Activated B cell treated with CpG ODN at 0.5 μM for 24 hours (primary cell): ENCODE results near the gene LSM5. TPM values are rescaled to one million over a fixed set of nuclear protein-coding genes. Genes with fewer than 3 reads are reported as not detected.
A peak's percentile ranks its signal among the peaks of the same experiment; 100 is the strongest.

ENCODE experiments used
- ATAC-seq: fragments of 200-7000 bp; cut with Tn5 transposase; one replicate; pipeline ENCODE4 v1.10.0; 2021; ENCODE audit warnings: low read depth, mild to moderate bottlenecking, moderate library complexity
- CTCF ChIA-PET: fragments of 350-600 bp; sonication (Branson Sonifier 250); formaldehyde crosslinking; loops from one replicate; lab custom pipeline; 2021; ENCODE audit warnings: antibody characterized with exemption; lab: Charles Lee
- POLR2A ChIA-PET: fragments of 350-600 bp; sonication (Branson Sonifier 250); formaldehyde crosslinking; loops from one replicate; lab custom pipeline; 2021; ENCODE audit warnings: antibody characterized with exemption; lab: Charles Lee
- DNase-seq: peaks from one replicate; pipeline ENCODE4 v3.0.0; 2022
- H3K27ac Mint-ChIP-seq: one replicate; pipeline ENCODE4 v1.8.0; 2020; ENCODE audit warnings: mixed read lengths
- H3K27me3 Mint-ChIP-seq: one replicate; pipeline ENCODE4 v1.8.0; 2021; ENCODE audit warnings: mixed read lengths
- H3K36me3 Mint-ChIP-seq: one replicate; pipeline ENCODE4 v1.8.0; 2021; ENCODE audit warnings: low read depth, mixed read lengths
- H3K4me1 Mint-ChIP-seq: one replicate; pipeline ENCODE4 v1.8.0; 2021; ENCODE audit warnings: mixed read lengths
- H3K4me3 Mint-ChIP-seq: one replicate; pipeline ENCODE4 v1.8.0; 2020; ENCODE audit warnings: mild to moderate bottlenecking, mixed read lengths
- H3K9me3 Mint-ChIP-seq: one replicate; pipeline ENCODE4 v1.8.0; 2020; ENCODE audit warnings: mixed read lengths
- intact Hi-C: fragments of 100-400 bp; cut with micrococcal nuclease; formaldehyde crosslinking; loops from one replicate; pipeline ENCODE4 v1.15.1; 2024
- total RNA-seq: library from RNA; stranded (reverse); gene quantifications from 2 replicates; pipeline ENCODE4 v1.2.3, GENCODE V29; 2022
- TF ChIP-seq, protein P1 (sequence below): fragments of 200-600 bp; IDR thresholded peaks from one replicate; pipeline ENCODE4 v1.8.0; 2022; ENCODE audit warnings: antibody characterized with exemption, mild to moderate bottlenecking

Gene LSM5
- total RNA-seq, 1 donor from 2014 or later, result 53.3 TPM

DNA sequence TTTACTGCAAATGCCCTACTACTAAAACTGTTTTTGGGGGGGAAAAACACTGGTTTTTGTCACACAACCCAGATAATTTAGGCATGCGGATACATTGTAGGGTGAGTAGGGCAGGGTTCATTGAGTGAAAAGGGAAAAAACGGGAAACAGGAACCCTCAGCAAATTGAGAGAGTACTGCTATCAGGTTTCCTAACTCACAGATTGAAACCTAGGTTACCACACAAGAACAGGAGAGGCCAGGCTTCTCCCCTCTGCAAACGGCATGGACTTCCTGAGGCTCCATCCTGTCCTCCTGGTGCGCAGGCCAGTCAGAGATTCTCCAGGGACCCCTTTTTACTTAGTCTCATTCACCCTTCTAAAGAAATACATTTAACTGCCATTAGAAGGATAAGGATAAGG, 35.7 kb upstream of the LSM5 start:
- Mint-ChIP-seq H3K4me1 (peaks cover 9% of the 10 kb centered on the region), H3K36me3 (peaks cover 28% of the 10 kb centered on the region), H3K4me3 (no peak overlapping the region), H3K27ac (no peak overlapping the region), H3K27me3 (no peaks in the 10 kb centered on the region), H3K9me3 (peaks cover 12% of the 10 kb centered on the region)
- CTCF ChIA-PET, result no interaction called here
- TF ChIP-seq, protein P1, sequence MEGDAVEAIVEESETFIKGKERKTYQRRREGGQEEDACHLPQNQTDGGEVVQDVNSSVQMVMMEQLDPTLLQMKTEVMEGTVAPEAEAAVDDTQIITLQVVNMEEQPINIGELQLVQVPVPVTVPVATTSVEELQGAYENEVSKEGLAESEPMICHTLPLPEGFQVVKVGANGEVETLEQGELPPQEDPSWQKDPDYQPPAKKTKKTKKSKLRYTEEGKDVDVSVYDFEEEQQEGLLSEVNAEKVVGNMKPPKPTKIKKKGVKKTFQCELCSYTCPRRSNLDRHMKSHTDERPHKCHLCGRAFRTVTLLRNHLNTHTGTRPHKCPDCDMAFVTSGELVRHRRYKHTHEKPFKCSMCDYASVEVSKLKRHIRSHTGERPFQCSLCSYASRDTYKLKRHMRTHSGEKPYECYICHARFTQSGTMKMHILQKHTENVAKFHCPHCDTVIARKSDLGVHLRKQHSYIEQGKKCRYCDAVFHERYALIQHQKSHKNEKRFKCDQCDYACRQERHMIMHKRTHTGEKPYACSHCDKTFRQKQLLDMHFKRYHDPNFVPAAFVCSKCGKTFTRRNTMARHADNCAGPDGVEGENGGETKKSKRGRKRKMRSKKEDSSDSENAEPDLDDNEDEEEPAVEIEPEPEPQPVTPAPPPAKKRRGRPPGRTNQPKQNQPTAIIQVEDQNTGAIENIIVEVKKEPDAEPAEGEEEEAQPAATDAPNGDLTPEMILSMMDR, result no peak
- no peak for DNase-seq
- intact Hi-C loops, result no loop called here
- no peak for ATAC-seq
- POLR2A ChIA-PET, result no interaction called here

DNA sequence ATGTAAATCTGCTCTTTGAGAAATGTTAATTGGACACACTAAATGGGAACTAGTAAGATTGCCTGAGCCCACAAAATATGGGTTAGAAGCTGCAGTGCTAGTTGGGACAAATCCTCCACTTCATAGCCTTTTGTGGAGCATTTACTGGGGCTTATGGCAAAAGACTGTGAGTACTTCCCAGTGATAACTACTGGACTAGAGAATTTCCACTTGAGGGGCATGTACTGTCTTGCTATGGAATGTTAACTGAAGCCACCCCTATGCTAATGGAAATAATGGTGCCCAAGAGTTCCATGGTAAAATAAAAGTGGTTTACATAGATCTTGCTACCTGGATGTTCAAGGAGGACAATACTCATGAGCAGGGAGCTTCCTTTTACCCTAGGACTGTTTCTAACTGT, 34.5 kb upstream of the LSM5 start:
- POLR2A ChIA-PET, result no interaction called here
- CTCF ChIA-PET, result interaction anchor here (0.9 kb wide), 1 partner anchor 29 kb away, joined by 3 read pairs; the partner anchor contains the start of gene AVL9
- intact Hi-C loops, result no loop called here
- Mint-ChIP-seq H3K4me1 (peaks cover 14% of the 10 kb centered on the region), H3K36me3 (peaks cover 39% of the 10 kb centered on the region), H3K27me3 (no peaks in the 10 kb centered on the region), H3K4me3 (no peak overlapping the region), H3K9me3 (peaks cover 12% of the 10 kb centered on the region), H3K27ac (no peak overlapping the region)
- TF ChIP-seq, protein P1, result no peak
- ATAC-seq (no peak), DNase-seq (no peak)

DNA sequence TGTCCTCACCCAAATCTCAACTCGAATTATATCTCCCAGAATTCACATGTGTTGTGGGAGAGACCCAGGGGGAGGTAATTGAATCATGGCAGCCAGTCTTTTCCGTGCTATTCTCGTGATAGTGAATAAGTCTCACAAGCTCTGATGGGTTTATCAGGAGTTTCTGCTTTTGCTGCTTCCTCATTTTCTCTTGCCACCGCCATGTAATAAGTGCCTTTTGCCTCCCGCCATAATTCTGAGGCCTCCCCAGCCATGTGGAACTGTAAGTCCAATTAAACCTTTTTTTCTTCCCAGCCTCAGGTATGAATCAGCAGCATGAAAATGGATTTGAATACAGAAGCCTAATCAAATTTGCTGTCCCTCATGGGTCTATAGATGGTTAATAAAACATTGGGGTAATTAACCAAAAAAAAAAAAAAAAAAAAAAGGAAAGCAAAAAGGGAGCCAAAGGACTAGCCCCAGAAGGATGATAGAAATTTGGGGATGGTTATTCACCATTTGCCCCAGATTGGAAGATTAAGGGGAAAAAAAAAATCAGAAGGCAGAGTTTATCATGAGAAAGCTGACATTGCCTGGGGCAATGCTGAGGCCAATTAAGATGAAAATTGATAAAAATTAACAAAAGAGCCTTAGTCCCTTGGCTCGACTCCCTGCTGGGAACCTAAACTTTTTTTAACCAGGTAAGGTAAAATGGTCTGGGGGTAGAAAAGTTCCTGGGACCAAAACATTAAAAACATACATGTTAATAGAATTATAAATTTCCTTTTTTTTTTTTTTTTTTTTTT, 32.8 kb upstream of the LSM5 start:
- intact Hi-C loops, result no loop called here
- Mint-ChIP-seq H3K4me3 (no peak overlapping the region), H3K4me1 (peaks cover 13% of the 10 kb centered on the region), H3K27ac (no peak overlapping the region), H3K9me3 (peaks cover 12% of the 10 kb centered on the region), H3K36me3 (peaks cover 36% of the 10 kb centered on the region), H3K27me3 (no peaks in the 10 kb centered on the region)
- DNase-seq, result no peak
- ChIA-PET CTCF (no interaction called here), POLR2A (no interaction called here)
- TF ChIP-seq, protein P1, result no peak
- no peak for ATAC-seq

DNA sequence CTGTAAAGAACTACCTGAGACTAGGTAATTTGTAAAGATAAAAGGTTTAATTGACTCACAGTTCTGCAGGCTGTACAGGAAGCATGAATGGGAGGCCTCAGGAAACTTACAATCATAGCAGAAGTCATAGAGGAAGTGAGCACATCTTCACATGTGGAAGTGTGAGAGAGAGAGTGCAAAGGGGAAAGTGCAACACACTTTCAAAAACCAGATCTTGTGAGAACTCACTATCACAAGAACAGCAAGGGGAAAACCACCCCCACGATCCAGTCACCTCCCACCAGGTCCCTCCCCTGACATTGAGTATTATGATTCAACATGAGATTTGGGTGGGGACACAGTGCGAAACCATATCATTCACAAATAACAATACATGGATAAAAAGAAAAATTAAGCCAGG, 29.6 kb upstream of the LSM5 start:
- TF ChIP-seq, protein P1, result no peak
- no peak for DNase-seq
- Mint-ChIP-seq H3K9me3 (peaks cover 15% of the 10 kb centered on the region), H3K4me1 (peaks cover 32% of the 10 kb centered on the region), H3K27ac (peak overlapping the region; percentile 1), H3K36me3 (peaks cover 50% of the 10 kb centered on the region), H3K4me3 (no peak overlapping the region), H3K27me3 (no peaks in the 10 kb centered on the region)
- CTCF ChIA-PET, result no interaction called here
- ATAC-seq, result no peak
- POLR2A ChIA-PET, result no interaction called here
- intact Hi-C loops, result no loop called here

DNA sequence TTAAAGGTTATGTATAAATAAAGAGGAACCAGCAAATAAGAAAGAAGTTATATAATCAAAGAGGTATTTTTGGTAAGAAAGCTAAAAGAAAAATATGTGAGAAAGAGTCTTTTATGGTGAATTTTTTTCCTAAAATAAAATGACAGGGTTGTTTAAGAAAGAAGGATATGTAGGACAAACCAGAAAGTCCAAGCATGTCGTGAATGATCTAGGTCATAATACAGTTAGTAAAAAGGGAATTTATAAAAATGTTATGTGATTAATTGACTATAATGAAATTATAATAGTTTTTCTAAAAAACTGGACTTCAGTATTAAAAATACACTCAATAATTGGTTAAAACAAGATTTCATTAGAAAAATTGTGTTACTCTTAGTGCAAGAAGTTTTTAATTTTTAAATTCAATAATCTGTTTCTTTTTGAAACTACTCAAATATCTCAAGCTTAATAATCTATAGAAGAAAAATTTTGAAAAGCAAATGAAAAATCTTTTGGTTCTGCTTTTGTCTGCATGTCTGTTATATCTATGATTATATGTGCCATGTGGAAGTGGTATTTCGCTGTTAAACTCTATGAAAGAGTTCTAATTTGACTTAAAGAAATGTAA, 28.5 kb upstream of the LSM5 start:
- ChIA-PET POLR2A (interaction anchor here (1.4 kb wide), 1 partner anchor 23 kb away, joined by 4 read pairs; the partner anchor contains the start of gene AVL9), CTCF (no interaction called here)
- ATAC-seq (no peak), DNase-seq (no peak)
- Mint-ChIP-seq H3K36me3 (peaks cover 61% of the 10 kb centered on the region), H3K27me3 (no peaks in the 10 kb centered on the region), H3K4me1 (peaks cover 41% of the 10 kb centered on the region), H3K4me3 (no peak overlapping the region), H3K9me3 (peaks cover 15% of the 10 kb centered on the region), H3K27ac (no peak overlapping the region)
- TF ChIP-seq, protein P1, result no peak
- intact Hi-C loops, result no loop called here
